GM18507 (cell line): ENCODE data around the gene BGN.

Experiments used
- DNase-seq: peaks from one replicate; pipeline ENCODE4 v3.0.0; 2011; ENCODE audit warnings: low read depth; ENCODE audit not compliant: insufficient read length; ENCODE audit errors: extremely low spot score
- FAIRE-seq: peaks from 2 replicates; lab custom pipeline; 2011; peaks lifted over from hg19 to GRCh38; lab: Jason Lieb, UNC

The BGN gene

DNA sequence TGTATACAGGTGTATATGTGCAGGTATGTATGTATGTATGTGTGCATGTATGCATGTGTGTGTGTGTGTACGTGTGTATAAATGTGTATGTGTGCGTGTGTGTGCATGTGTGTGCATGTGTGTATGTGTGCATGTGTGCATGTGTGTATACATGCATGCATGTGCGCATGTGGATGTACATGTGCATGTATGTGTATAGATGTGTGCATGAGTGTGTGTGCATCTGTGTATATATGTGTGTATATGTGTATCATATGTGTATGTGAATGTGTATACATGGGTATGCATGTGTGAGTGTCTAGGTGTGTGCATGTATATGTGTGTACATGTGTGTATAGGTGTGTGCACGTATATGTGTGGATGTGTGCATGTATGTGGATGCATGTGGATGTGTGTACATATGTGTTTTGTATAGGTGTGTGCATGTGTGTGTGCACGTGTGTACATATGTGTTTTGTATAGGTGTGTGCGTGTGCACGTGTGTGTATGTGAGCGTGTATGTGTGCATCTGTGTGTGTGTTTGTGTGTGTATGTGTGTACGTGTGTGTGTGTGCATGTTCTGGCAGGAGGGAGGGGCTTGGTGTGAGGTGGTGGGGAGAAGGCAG lies 6.0 kb downstream of the BGN start:
- DNase-seq (no peak), FAIRE-seq (no peak)

DNA sequence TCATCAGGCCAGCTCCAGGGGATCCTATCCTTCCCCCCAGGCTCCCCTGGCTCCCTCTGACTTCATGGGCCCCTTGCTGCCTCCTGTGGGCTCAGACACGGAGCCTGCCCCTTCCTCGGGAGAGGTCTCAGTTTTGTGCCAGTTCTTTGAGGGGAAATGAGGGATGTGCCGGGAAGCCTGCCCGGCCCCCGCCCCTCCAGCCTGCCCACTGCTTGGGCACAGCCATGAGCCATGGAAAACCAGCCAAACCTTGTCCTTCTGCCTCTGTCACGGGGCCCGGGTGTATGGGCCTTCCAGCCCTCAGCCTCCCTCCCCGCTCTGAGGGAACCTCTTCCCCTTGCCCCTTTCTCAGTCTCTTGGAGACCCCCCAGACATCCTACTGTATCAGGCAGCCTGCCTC lies 6.8 kb downstream of the BGN start:
- FAIRE-seq (no peak), DNase-seq (no peak)

DNA sequence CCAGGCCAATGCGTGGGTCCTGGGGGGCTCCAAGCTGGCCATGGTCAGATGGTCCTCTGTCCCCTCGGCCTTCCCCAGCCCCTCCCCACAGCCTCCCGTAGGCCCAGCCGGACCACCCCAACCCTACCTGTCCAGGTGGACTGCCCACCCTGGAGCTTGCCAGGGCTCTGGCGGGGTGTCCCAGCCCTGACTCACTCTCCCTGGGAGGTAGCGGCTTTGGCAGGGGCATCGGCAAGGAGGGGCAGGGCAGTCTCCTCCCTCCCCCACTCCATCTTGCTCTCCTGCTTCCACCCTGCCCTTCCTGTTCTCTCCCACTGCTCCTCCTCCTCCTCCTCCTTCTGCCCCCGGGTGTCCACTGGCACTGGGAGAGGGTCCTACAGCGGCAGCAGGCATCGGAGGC lies 7.4 kb downstream of the BGN start:
- no peak for FAIRE-seq
- no peak for DNase-seq

DNA sequence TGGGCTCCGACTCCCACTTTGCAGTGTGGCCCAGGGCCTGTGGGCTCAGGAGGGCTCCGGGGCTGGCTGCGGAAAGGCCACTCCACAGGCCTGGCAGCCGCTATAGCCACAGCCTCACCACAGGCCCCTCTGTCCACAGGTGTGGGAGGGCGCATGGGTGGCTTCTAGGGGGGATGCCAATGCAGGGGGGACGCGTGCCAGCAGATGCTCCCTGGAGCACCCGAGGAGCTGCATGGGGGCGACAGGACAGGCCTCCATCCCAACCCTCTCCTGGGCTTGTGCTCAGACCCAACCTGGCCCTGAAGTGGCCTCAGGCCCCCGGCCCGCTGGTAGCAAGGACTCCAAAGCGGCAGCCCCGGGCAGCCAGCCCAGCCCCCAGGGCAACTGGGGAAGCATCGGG lies 8.0 kb downstream of the BGN start:
- no peak for FAIRE-seq
- DNase-seq, result no peak

DNA sequence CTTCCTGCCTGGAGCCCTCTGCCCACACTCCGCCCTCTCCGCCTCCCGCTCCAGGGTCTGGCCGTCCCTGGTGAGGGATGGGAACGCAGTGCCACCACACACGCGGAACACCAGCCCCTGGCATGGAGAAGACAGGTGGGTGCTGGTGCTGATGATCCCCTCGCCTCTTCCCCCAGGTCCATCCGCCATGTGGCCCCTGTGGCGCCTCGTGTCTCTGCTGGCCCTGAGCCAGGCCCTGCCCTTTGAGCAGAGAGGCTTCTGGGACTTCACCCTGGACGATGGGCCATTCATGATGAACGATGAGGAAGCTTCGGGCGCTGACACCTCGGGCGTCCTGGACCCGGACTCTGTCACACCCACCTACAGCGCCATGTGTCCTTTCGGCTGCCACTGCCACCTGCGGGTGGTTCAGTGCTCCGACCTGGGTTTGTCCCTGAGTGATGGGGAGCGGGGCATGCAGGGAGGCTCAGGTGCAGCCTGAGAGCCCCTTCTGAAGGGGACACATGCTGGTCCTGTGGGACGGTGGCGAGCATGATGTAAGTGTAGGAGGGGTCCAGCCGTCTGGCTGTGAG lies 9.8 kb downstream of the BGN start:
- DNase-seq (no peak), FAIRE-seq (no peak)

DNA sequence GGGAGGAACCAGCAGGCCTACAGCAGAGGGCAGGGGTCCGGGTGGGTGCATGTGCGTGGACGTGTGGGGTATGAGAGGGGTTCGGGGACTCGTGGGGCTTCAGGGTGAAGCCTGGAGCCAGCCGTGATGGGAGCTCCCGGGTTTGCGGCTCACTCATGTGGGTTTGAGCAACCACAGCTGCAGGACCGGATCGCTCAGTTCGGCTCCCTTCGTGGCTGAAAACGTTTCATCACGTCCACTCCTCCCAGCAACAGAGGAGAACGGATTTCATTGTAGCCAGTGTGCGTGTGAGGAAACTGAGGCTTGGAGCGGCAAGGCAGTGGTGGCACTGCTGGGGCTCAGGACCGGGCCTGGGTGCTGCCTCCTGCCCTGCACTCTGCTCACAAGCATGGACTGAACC lies 10.6 kb downstream of the BGN start:
- FAIRE-seq, result no peak
- DNase-seq, result no peak

DNA sequence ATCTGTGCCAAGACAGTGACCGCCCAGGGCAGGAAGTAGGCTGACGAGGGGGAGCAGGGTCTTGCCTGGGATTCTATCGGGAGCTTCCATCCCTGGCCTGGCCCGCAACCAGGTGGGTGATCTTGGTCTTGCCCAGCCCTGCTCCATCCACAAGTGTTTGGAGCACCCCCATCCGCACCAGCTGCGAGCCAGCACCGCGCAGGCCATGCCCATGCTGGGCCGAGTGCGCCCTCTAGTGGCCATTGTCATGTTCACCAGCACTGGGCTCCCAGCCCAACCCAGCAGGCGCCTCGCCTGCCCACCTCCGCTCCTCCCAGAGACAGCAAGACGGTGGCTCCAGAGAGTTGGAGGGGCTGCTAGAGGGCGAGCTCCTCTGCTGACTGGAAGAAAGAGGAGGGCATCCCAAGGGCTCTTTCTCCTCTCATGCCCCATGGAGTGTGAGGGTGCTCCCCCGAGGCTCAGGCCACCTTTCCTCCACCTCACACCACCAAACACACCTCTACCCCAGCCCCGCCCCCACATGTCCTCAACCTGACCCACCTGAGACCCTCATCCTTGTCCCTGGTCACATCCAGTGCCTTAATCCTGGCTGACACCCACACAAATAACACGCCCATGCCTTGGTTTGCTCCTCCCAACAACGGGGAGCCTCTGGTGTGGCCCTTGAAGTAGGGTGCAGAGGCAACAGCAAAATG lies 12.9 kb downstream of the BGN start:
- peak; percentile 72 for DNase-seq
- peak; percentile 86 for FAIRE-seq

DNA sequence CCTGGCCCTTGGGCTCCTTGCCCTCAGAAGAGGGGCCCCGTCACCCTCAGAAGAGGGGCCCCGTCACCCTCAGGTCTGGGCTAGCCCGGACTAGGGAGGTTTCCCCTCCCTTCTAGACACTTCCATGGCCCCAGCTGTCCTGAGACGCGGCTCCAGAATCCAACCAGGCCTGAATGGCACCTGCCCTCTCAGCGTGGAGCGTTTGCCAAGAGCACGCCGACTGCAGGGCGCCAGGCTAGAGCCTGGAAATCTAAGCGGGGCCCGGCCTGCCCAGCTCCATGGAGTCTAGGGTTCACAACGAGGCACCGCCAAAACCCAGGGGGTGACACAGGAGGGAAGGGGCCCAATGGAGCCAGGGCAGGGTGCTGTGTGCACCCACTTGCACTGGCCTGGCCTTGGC lies 14.8 kb downstream of the BGN start:
- FAIRE-seq, result no peak
- no peak for DNase-seq

DNA sequence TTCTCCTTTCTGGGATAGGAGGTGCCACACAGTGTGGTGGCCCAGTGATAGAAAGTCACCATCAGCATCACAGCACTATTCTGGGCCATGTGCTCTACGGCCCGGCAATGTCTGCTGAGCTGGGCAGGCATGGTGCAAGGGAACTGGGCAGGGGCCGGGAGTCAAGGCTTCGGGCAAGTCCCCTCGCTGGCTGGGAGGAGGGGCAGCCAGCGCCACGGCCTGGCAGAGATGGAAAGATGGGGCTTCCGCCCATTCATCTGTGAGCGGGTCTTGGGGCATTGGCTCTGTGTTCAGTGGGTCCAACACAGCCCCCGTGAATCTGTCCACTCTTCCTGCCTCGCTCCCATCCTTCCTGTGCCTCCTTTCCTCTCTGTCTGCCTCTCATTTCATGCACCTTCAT lies 15.6 kb downstream of the BGN start:
- FAIRE-seq (no peak), DNase-seq (no peak)

DNA sequence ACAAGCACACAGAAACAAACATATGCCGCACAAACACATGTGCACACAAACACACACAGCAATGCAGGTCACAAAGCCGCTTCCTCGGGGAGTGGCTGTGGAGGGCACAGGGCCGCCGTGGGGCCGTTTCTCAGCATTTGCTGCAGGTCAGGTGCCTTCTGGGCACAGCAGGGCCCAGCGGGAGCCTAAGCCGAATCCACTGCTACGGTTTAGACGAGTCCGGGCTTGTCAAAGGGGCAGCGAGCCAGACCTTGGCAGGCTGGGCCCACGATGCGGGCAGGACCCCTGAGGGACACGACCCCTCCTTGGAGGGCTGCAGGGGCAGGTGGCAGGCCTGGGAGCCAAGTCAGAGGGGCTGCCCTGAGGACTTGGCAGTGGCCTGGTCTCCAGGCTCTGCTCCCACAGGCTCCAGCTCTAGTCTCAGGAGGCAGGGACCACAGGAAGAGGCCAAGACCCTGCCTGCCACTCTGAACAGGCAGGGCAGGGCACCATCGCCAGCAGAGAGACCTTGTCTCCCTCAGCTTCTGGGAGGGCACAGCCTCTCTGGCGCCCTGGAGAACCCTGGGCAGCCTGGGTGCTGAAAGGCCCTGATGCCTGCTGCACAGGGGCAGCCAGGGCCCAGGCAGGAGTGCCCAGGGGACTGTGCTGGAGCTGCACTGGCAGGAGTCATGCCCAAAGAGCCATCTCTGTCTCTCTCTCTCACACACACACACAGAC lies 17.2 kb downstream of the BGN start:
- DNase-seq, result no peak
- no peak for FAIRE-seq

DNA sequence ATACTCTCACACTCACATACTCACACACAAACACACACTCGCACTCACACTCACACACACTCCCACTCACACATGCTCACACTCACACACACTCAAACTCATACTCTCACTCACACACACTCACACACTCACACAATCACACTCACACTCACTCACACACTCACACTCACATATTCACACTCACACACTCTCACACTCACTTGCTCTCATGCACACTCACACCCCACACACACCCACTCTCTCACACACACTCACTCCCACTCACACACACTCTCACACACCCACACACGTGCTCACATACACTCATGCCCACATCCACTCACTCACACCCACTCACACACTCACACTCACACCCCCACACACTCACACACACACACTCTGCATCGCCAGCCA lies 17.7 kb downstream of the BGN start:
- DNase-seq (no peak), FAIRE-seq (no peak)

DNA sequence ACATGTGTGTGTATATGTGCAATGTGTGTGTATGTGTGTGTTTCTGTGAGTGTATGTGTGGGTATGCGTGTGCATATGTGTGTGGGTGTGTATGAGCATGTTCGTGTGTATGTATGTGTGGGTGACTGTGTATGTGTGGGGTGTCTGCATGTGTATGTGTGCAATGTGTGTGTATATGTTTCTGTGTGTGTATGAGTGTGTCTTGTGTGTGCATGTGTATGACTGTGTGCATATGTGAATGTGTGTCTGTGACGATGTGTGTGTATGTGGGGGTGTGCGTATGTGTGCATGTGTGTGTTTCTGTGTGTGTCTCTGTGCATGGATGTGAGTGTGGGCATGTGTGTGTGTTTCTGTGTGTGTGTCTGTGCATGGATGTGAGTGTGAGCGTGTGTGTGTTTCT lies 18.5 kb downstream of the BGN start:
- DNase-seq (no peak), FAIRE-seq (no peak)

DNA sequence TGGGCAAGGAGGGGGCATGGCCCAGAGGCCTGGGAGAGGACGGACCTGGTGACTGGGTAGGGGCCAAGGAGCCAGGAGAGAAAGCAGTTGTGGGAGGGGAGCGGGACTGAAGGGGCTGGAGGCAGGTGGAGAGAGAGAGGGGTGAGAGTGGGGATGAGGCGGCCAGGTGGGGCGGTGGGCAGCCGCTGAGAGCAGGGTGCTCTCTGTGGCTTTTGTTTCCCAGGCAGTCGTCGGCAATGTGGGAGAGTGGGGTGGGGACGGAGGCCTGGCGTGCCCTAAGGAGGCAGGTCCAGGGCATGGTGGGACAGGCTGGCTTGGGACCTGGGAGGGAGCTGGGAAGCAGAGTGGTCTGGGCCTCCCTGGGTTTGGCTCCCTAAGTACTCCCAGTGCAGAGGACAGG lies 19.5 kb downstream of the BGN start:
- no peak for DNase-seq
- no peak for FAIRE-seq

DNA sequence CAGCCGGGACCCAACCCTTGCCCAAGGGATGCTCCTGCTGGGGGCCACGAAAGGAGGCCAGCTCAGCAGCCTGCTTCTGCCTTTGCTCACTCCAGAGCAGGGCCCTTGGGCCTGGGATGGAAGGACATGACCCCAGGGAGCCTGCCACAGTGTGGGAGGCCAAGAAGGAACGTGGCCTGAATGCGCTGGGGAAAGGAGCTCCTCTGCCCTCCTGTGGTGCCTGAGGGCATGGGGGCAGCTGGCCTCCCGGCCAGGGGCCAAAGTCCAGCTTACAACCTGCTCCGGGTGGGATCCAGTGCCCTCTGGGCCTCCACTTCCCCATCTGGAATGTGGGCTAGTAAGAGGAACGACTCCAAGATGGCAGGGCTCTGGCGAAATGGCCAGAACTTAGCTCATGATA lies 20.7 kb downstream of the BGN start:
- DNase-seq, result no peak
- FAIRE-seq, result no peak

DNA sequence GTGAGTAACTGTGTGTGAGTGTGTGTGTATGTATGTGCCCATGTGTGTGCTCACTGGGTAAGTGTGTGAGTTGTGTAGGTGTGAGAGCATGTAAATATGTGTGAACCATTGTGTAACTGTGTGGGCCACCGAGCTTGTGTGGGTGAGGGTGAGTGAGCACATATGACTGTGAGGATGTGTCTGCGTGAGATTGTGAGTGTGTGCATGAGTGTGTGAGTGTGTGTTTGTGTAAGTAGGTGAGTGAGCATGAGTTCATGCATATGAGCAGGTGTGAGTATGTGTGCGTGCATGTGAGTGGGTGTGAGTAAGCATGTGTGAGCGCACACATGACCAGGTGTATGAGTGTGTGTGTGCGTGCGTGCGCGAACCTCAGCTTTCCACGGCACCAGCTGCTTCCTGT lies 21.3 kb downstream of the BGN start:
- FAIRE-seq, result no peak

DNA sequence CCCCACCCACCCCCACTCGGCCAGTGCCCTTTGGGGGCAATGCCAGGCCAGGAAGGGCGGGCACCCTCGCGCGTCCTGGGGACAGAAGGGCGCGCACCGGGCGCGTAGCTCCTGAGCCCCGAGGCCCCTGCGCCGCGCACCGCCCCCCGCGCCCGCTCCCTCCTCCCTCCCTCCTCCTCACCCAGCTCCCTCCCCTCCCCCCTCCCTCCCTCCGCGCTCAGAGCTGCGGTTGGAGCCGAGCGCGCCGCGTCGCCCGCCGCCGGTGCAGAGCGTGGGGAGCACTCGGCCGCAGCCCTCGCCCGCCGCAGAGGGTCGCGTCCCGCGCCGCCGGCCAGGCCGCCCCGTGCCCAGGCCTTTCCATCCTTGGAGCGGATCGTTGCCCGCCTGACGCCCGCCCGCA lies 22.6 kb downstream of the BGN start, which contains the start of gene ATP2B3:
ATP2B3 (plus strand) TSS at position 220 of the 400 bp plus-strand sequence. CDS start 18,606 bp downstream, outside the sequence.
- FAIRE-seq, result no peak

More for the DNA sequence above, 21.3 kb downstream of the BGN start:
- DNase-seq, result no peak

DNA sequence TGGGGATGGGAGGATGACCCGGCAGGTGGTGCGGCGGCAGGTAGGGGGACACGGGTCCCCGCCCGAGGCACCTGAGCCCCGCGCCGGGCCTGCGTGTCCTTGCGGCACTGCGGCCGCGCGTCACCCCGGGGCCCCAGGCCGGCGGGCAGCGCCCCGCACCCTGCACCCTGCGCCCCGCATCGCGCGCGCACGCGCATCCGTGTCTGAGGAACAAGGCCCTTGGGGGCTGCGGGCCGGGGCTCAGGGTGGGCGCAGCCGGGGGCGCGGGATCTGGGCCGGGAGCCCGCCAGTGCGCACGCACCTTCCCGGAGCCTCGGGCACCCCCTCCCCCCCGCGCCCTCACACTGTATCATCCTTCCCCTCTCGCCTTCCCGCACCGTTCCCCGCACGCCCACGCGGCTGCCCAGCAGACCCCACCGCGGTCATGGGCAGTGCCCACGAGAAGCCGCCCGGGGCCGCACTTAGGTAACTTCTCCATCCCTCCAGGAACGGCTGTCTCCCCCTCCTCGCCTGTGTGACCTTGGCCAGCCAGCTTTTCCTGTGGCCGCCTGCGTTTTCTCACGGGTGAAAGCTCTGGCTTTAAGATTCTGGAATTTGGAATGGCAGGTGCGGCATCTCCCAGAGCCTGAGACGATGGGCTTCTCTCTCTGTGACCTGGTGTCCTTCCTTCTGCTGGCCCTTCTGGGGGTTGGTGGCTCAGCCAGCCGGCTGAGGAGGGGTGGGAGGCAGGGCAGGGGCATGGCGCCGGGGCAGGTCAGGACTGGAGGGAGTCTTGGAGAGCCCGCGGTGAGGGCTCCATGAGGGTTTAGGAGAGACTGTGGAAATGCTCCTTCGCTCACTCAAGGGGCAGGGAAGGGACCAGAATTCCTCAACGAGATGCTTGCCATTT lies 23.4 kb downstream of the BGN start:
- DNase-seq, result no peak

More for the DNA sequence above, 22.6 kb downstream of the BGN start, which contains the start of gene ATP2B3:
- DNase-seq, result no peak

DNA sequence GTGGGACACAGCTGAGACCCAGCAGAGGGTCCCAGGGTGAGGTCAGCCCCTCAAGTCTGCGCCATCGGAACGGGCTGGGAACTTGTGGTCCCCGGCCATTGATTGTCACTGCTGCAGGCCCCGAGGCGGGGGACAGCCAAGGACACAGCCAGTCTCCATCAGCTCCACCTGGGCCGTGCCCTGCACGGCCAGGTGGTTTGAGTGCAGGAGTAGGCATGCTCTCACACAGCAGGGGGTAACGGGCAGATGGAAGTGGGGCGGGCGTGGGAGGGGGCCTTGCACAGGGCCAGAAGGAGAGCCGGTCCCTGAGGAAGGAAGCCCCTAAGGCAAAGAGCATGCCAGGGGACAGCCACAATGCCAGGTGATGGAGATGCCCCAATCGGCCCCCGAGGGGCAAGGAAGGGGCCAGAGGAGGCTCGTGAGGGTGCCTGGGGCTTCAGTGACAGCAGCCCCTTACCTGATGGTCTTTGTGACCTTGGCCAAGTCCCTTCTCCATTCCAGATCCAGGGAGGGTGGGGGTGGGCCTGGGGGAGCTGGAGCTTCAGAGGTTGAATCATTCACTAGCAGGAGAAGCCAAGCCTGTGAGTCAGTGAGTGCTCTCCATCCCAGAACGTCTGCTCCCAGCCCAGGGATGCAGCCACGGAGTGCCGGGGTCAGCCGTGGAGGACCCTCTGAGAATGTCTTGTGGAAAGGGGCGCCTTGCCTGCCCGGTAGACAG lies 24.9 kb downstream of the BGN start:
- FAIRE-seq, result no peak
- DNase-seq, result no peak

More for the DNA sequence above, 23.4 kb downstream of the BGN start:
- no peak for FAIRE-seq
